ENCODE measurements around the gene FAM222A. TPM values are rescaled to one million over a fixed set of nuclear protein-coding genes. Genes with fewer than 3 reads are reported as not detected.

Gene FAM222A
- total RNA-seq, 1 experiment from 2014 or later: 5.5 TPM

GRCh38 chr12:109744986-109745942 is 31.6 kb downstream of the FAM222A start:
- CTCF ChIA-PET: interaction anchor here (0.6 to 1.0 kb wide), 2 partner anchors 17 to 30 kb away, joined by 4 to 5 read pairs; no protein-coding TSS in a partner anchor
- TF ChIP-seq, protein P1, sequence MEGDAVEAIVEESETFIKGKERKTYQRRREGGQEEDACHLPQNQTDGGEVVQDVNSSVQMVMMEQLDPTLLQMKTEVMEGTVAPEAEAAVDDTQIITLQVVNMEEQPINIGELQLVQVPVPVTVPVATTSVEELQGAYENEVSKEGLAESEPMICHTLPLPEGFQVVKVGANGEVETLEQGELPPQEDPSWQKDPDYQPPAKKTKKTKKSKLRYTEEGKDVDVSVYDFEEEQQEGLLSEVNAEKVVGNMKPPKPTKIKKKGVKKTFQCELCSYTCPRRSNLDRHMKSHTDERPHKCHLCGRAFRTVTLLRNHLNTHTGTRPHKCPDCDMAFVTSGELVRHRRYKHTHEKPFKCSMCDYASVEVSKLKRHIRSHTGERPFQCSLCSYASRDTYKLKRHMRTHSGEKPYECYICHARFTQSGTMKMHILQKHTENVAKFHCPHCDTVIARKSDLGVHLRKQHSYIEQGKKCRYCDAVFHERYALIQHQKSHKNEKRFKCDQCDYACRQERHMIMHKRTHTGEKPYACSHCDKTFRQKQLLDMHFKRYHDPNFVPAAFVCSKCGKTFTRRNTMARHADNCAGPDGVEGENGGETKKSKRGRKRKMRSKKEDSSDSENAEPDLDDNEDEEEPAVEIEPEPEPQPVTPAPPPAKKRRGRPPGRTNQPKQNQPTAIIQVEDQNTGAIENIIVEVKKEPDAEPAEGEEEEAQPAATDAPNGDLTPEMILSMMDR (conservative IDR thresholded peaks at IDR 0.05; ENCODE audit: low read depth, low read length): no peak
- no peak for TF ChIP-seq EZH2 (IDR thresholded peaks at IDR 0.05; ENCODE audit: borderline replicate concordance, low read depth, low read length, poor library complexity, severe bottlenecking)
- intact Hi-C loops (cut with micrococcal nuclease; ENCODE audit: unreplicated experiment): no loop called here
- H3K9me3 ChIP-seq (ENCODE audit: low read depth, low read length, poor library complexity, severe bottlenecking): no peaks in the 10 kb centered on the region
- DNase-seq (ENCODE audit: low spot score): peak; percentile 54
- no peaks in the 10 kb centered on the region for H3K36me3 ChIP-seq (ENCODE audit: insufficient read depth, low read length, poor library complexity, severe bottlenecking)
- POLR2A ChIA-PET (ENCODE audit: low non-redundant PET): interaction anchor here (0.6 kb wide), 1 partner anchor 43 kb away, joined by 4 read pairs; no protein-coding TSS in a partner anchor
- H3K4me3 ChIP-seq (ENCODE audit: low read depth, low read length, poor library complexity, severe bottlenecking): no peak overlapping the region
- BruUV-seq (replicated peaks): no TSS peak
- H3K27me3 ChIP-seq (replicated peaks; ENCODE audit: insufficient read depth, low read depth, low read length, poor library complexity): no peaks in the 10 kb centered on the region
- H3K4me1 ChIP-seq (ENCODE audit: insufficient read depth, low read length, poor library complexity, severe bottlenecking): peaks cover 33% of the 10 kb centered on the region
- H3K27ac ChIP-seq (ENCODE audit: low read depth, low read length, poor library complexity, severe bottlenecking): peak overlapping the region; percentile 38

GRCh38 chr12:109752117-109753053 is 38.8 kb downstream of the FAM222A start:
- H3K27ac ChIP-seq (ENCODE audit: low read depth, low read length, poor library complexity, severe bottlenecking): no peak overlapping the region
- peaks cover 11% of the 10 kb centered on the region for H3K9me3 ChIP-seq (ENCODE audit: low read depth, low read length, poor library complexity, severe bottlenecking)
- no peaks in the 10 kb centered on the region for H3K27me3 ChIP-seq (replicated peaks; ENCODE audit: insufficient read depth, low read depth, low read length, poor library complexity)
- CTCF ChIA-PET: no interaction called here
- intact Hi-C loops (cut with micrococcal nuclease; ENCODE audit: unreplicated experiment): no loop called here
- POLR2A ChIA-PET (ENCODE audit: low non-redundant PET): no interaction called here
- no peak overlapping the region for H3K4me3 ChIP-seq (ENCODE audit: low read depth, low read length, poor library complexity, severe bottlenecking)
- TF ChIP-seq, protein P1 (conservative IDR thresholded peaks at IDR 0.05; ENCODE audit: low read depth, low read length): no peak
- no peak for TF ChIP-seq EZH2 (IDR thresholded peaks at IDR 0.05; ENCODE audit: borderline replicate concordance, low read depth, low read length, poor library complexity, severe bottlenecking)
- H3K4me1 ChIP-seq (ENCODE audit: insufficient read depth, low read length, poor library complexity, severe bottlenecking): peaks cover 3% of the 10 kb centered on the region
- H3K36me3 ChIP-seq (ENCODE audit: insufficient read depth, low read length, poor library complexity, severe bottlenecking): no peaks in the 10 kb centered on the region
- BruUV-seq (replicated peaks): no TSS peak
- DNase-seq (ENCODE audit: low spot score): peak; percentile 37

- TF ChIP-seq, protein P1 (conservative IDR thresholded peaks at IDR 0.05; ENCODE audit: low read depth, low read length): no peak
- no peak for TF ChIP-seq EZH2 (IDR thresholded peaks at IDR 0.05; ENCODE audit: borderline replicate concordance, low read depth, low read length, poor library complexity, severe bottlenecking)
- ChIA-PET CTCF (no interaction called here), POLR2A (ENCODE audit: low non-redundant PET) (no interaction called here)
- H3K27me3 ChIP-seq (replicated peaks; ENCODE audit: insufficient read depth, low read depth, low read length, poor library complexity): no peaks in the 10 kb centered on the region
- no peaks in the 10 kb centered on the region for H3K4me1 ChIP-seq (ENCODE audit: insufficient read depth, low read length, poor library complexity, severe bottlenecking)
- H3K27ac ChIP-seq (ENCODE audit: low read depth, low read length, poor library complexity, severe bottlenecking): no peak overlapping the region
- intact Hi-C loops (cut with micrococcal nuclease; ENCODE audit: unreplicated experiment): no loop called here
- peaks cover 11% of the 10 kb centered on the region for H3K9me3 ChIP-seq (ENCODE audit: low read depth, low read length, poor library complexity, severe bottlenecking)
- BruUV-seq (replicated peaks): no TSS peak
- H3K36me3 ChIP-seq (ENCODE audit: insufficient read depth, low read length, poor library complexity, severe bottlenecking): no peaks in the 10 kb centered on the region
- DNase-seq (ENCODE audit: low spot score): no peak
- no peak overlapping the region for H3K4me3 ChIP-seq (ENCODE audit: low read depth, low read length, poor library complexity, severe bottlenecking)
These were observed 39.4 kb downstream of the FAM222A start for GRCh38 chr12:109753054-109753401.
